ENCODE measurements around the gene D2HGDH.

Gene D2HGDH

GRCh38 chr2:241808721-241809382 is 74.4 kb downstream of the D2HGDH start, which contains the start of gene NEU4:
Gene NEU4, plus strand, starts transcription at chr2:241809193. Its CDS starts 5,292 bp downstream, at chr2:241814485.
- TF ChIP-seq CTCF (IDR thresholded peaks at IDR 0.05; ENCODE audit: low read depth, low read length): no peak
- in situ Hi-C loops (cut with HindIII; ENCODE audit: low sequenced_read_pairs): no loop called here
- H3K4me3 ChIP-seq (ENCODE audit: low read depth, low read length): no peak within 1 kb of the TSS
- DNase-seq (ENCODE audit: low read depth, low spot score): no peak

GRCh38 chr2:241809383-241810306 is 75.2 kb downstream of the D2HGDH start:
- DNase-seq (ENCODE audit: low read depth, low spot score): no peak
- in situ Hi-C loops (cut with HindIII; ENCODE audit: low sequenced_read_pairs): no loop called here
- H3K4me3 ChIP-seq (ENCODE audit: low read depth, low read length): no peak overlapping the region
- TF ChIP-seq CTCF (IDR thresholded peaks at IDR 0.05; ENCODE audit: low read depth, low read length): no peak

- in situ Hi-C loops (cut with HindIII; ENCODE audit: low sequenced_read_pairs): no loop called here
- no peak for DNase-seq (ENCODE audit: low read depth, low spot score)
- TF ChIP-seq CTCF (IDR thresholded peaks at IDR 0.05; ENCODE audit: low read depth, low read length): no peak
- no peak overlapping the region for H3K4me3 ChIP-seq (ENCODE audit: low read depth, low read length)
These were observed 76.1 kb downstream of the D2HGDH start for GRCh38 chr2:241810307-241811200.

GRCh38 chr2:241811201-241811951 is 76.9 kb downstream of the D2HGDH start:
- DNase-seq (ENCODE audit: low read depth, low spot score): no peak
- no peak for TF ChIP-seq CTCF (IDR thresholded peaks at IDR 0.05; ENCODE audit: low read depth, low read length)
- no peak overlapping the region for H3K4me3 ChIP-seq (ENCODE audit: low read depth, low read length)
- in situ Hi-C loops (cut with HindIII; ENCODE audit: low sequenced_read_pairs): no loop called here

- no peak for TF ChIP-seq CTCF (IDR thresholded peaks at IDR 0.05; ENCODE audit: low read depth, low read length)
- H3K4me3 ChIP-seq (ENCODE audit: low read depth, low read length): no peak overlapping the region
- no peak for DNase-seq (ENCODE audit: low read depth, low spot score)
- in situ Hi-C loops (cut with HindIII; ENCODE audit: low sequenced_read_pairs): no loop called here
These were observed 77.7 kb downstream of the D2HGDH start for GRCh38 chr2:241811952-241812729.

All from astrocyte of the spinal cord (primary cell).